Fibroblast of lung (primary cell): ENCODE data around the gene TMEM175. TPM values are rescaled to one million over a fixed set of nuclear protein-coding genes. Genes with fewer than 3 reads are reported as not detected.

Experiments used
- DNase-seq, 2 donors: peaks; one replicate each; pipeline versions ENCODE4 v3.0.0 to v3.0.0-alpha.2; 2010; ENCODE audit warnings: low read depth in 2 of 2
- H2AFZ ChIP-seq: 2 replicates; pipeline ENCODE4 v1.5.1; 2012; ENCODE audit warnings: low read length, control low read depth, inconsistent platforms
- H3K27ac ChIP-seq: 2 replicates; pipeline ENCODE4 v1.5.1; 2011; ENCODE audit warnings: low read length, control low read depth; ENCODE audit not compliant: insufficient read depth
- H3K27me3 ChIP-seq: 2 replicates; pipeline ENCODE4 v1.5.1; 2011; ENCODE audit warnings: mild to moderate bottlenecking, low read length; ENCODE audit not compliant: control insufficient read depth, insufficient read depth
- H3K36me3 ChIP-seq: 2 replicates; pipeline ENCODE4 v1.5.1; 2011; ENCODE audit warnings: low read length; ENCODE audit not compliant: control insufficient read depth, insufficient read depth
- H3K4me1 ChIP-seq: 2 replicates; pipeline ENCODE4 v1.5.1; 2011; ENCODE audit warnings: low read length; ENCODE audit not compliant: control insufficient read depth, insufficient read depth; ENCODE audit errors: extremely low read depth
- H3K4me2 ChIP-seq: 2 replicates; pipeline ENCODE4 v1.5.1; 2011; ENCODE audit warnings: low read length, control low read depth; ENCODE audit not compliant: insufficient read depth; ENCODE audit errors: extremely low read depth
- H3K4me3 ChIP-seq, 4 experiments: fragments of 200-600 bp in 1 of 4; sonication (generic) in 1 of 4; replicated peaks in 1 of 4; 2 replicates each; pipeline ENCODE4 v1.5.1; 2011 to 2016; ENCODE audit warnings: low read length in 4 of 4, low read depth in 3 of 4, mild to moderate bottlenecking in 3 of 4, control low read depth in 2 of 4, inconsistent platforms in 1 of 4, mixed read lengths in 1 of 4; ENCODE audit not compliant: insufficient read depth in 1 of 4; ENCODE audit errors: control extremely low read depth in 1 of 4
- H3K79me2 ChIP-seq: 2 replicates; pipeline ENCODE4 v1.5.1; 2012; ENCODE audit warnings: mild to moderate bottlenecking, low read length, inconsistent platforms; ENCODE audit not compliant: control insufficient read depth, insufficient read depth
- H3K9ac ChIP-seq: 2 replicates; pipeline ENCODE4 v1.5.1; 2011; ENCODE audit warnings: mild to moderate bottlenecking, low read length, control low read depth; ENCODE audit not compliant: insufficient read depth
- H3K9me3 ChIP-seq: 2 replicates; pipeline ENCODE4 v1.5.1; 2012; ENCODE audit warnings: low read depth, low read length; ENCODE audit not compliant: control insufficient read depth, insufficient read depth
- H4K20me1 ChIP-seq: 2 replicates; pipeline ENCODE4 v1.5.1; 2011; ENCODE audit warnings: low read length; ENCODE audit not compliant: control insufficient read depth, insufficient read depth; ENCODE audit errors: extremely low read depth
- EZH2 ChIP-seq: IDR thresholded peaks from 2 replicates; pipeline ENCODE4 v1.5.1; 2012; ENCODE audit warnings: low read length, control low read depth, mild to moderate bottlenecking; ENCODE audit errors: missing control alignments
- polyA plus RNA-seq, 2 donors: library from polyadenylated mRNA; depleted of rRNA in 1 of 2; stranded (reverse) in 1 of 2; unstranded in 1 of 2; fragments of >200 nt; gene quantifications; 2 replicates each; pipeline ENCODE4 v1.2.1, GENCODE V29; 2011 to 2012; ENCODE audit warnings: missing spikeins in 1 of 2
- total RNA-seq: library from RNA; depleted of rRNA; stranded (reverse); fragments of >200 nt; gene quantifications from 2 replicates; pipeline ENCODE4 v1.2.1, GENCODE V29; 2014
- TF ChIP-seq, protein P1 (sequence below), 2 donors: IDR thresholded peaks in 1 of 2; conservative IDR thresholded peaks in 1 of 2; 1 replicate in 1 of 2; 2 replicates in 1 of 2; pipeline ENCODE4 v1.5.1; 2011 to 2012; ENCODE audit warnings: low read length in 2 of 2, control low read depth in 1 of 2, inconsistent platforms in 1 of 2, low read depth in 1 of 2, mild to moderate bottlenecking in 1 of 2

TMEM175 gene
- total and polyA plus RNA-seq, 2 donors (not counting 1 experiment from before 2014, with no cell fraction given) = 16.3 to 23.9 TPM

DNA sequence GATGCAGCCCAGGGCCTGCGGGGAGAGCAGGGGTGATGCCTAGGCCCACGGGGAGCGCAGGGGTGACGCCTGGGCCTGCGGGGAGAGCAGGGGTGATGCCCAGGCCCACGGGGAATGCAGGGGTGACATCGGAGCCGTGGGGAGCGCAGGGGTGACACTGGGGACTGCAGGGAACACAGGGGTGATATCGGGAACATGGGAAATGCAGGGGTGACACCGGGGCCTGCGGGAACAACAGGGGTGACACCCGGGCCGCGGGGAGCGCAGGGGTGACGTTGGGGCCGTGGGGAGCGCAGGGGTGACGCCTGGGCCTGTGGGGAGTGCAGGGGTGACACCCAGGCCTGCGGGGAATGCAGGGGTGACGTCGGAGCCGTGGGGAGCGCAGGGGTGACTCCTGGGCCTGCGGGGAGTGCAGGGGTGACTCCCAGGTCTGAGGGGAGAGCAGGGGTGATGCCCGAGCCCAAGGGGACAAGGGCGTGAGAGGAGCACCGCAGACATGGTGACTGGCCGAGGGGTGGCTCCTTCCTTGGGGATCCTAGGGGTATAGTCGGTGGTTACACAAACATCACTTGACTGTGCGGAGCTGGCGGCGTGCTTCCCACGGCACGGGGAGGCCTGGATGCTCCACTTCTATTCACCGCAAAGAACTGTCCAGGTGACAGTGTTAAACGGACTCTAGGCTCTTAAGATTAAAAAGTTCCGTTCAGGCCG lies 38.1 kb upstream of the TMEM175 start:
- Histone ChIP-seq H3K9ac (no peak overlapping the region), H2AFZ (no peak overlapping the region), H3K9me3 (no peaks in the 10 kb centered on the region), H3K4me1 (no peaks in the 10 kb centered on the region), H4K20me1 (no peaks in the 10 kb centered on the region), H3K36me3 (peaks cover 30% of the 10 kb centered on the region), H3K27ac (no peak overlapping the region), H3K4me2 (no peak overlapping the region), H3K27me3 (no peaks in the 10 kb centered on the region), H3K4me3 (no peak overlapping the region), H3K79me2 (no peaks in the 10 kb centered on the region)
- TF ChIP-seq, protein P1, sequence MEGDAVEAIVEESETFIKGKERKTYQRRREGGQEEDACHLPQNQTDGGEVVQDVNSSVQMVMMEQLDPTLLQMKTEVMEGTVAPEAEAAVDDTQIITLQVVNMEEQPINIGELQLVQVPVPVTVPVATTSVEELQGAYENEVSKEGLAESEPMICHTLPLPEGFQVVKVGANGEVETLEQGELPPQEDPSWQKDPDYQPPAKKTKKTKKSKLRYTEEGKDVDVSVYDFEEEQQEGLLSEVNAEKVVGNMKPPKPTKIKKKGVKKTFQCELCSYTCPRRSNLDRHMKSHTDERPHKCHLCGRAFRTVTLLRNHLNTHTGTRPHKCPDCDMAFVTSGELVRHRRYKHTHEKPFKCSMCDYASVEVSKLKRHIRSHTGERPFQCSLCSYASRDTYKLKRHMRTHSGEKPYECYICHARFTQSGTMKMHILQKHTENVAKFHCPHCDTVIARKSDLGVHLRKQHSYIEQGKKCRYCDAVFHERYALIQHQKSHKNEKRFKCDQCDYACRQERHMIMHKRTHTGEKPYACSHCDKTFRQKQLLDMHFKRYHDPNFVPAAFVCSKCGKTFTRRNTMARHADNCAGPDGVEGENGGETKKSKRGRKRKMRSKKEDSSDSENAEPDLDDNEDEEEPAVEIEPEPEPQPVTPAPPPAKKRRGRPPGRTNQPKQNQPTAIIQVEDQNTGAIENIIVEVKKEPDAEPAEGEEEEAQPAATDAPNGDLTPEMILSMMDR (conservative IDR thresholded peaks at IDR 0.05 in 1 of 2, IDR thresholded peaks at IDR 0.05 in 1 of 2; ENCODE audit: low read depth in 1 of 2, low read length in 2 of 2) = no peak
- no peak for DNase-seq

GRCh38 chr4:895596-895995 lies 36.7 kb upstream of the TMEM175 start:
- H2AFZ ChIP-seq = no peak overlapping the region
- no peaks in the 10 kb centered on the region for H3K9me3 ChIP-seq
- H3K4me1 ChIP-seq = no peaks in the 10 kb centered on the region
- no peaks in the 10 kb centered on the region for H3K79me2 ChIP-seq
- H3K9ac ChIP-seq = no peak overlapping the region
- TF ChIP-seq, protein P1 (conservative IDR thresholded peaks at IDR 0.05 in 1 of 2, IDR thresholded peaks at IDR 0.05 in 1 of 2; ENCODE audit: low read depth in 1 of 2, low read length in 2 of 2) = no peak
- TF ChIP-seq EZH2 = no peak
- H3K4me2 ChIP-seq = no peak overlapping the region
- H3K36me3 ChIP-seq = peaks cover 22% of the 10 kb centered on the region
- no peaks in the 10 kb centered on the region for H4K20me1 ChIP-seq
- no peak for DNase-seq
- H3K27ac ChIP-seq = no peak overlapping the region
- no peak overlapping the region for H3K4me3 ChIP-seq
- no peaks in the 10 kb centered on the region for H3K27me3 ChIP-seq

DNA sequence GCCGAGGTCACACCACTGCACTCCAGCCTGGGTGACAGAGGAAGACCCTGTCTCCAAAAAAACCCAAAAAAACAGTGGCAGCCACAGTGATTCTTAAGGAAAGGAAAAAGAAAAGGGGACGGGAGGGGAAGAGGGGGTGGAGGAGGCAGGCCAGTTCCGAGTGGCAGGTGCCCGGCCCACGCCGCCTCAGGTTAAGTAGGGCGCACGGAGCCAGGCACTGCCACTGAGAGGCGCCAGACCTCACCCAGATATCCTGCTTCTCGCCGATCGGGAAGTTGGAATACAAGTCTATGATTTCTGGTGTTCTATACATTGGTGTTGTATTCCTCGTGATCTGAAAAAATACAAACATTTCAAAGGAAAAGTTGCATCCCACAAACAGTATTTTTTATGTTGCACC lies 36.0 kb upstream of the TMEM175 start:
- no peak overlapping the region for H3K4me3 ChIP-seq
- no peak overlapping the region for H3K27ac ChIP-seq
- no peak overlapping the region for H3K9ac ChIP-seq
- no peak overlapping the region for H3K4me2 ChIP-seq
- H3K79me2 ChIP-seq = no peaks in the 10 kb centered on the region
- no peak for DNase-seq
- no peaks in the 10 kb centered on the region for H3K4me1 ChIP-seq
- H3K36me3 ChIP-seq = peaks cover 22% of the 10 kb centered on the region
- H3K27me3 ChIP-seq = no peaks in the 10 kb centered on the region
- TF ChIP-seq EZH2 = no peak
- TF ChIP-seq, protein P1 (conservative IDR thresholded peaks at IDR 0.05 in 1 of 2, IDR thresholded peaks at IDR 0.05 in 1 of 2; ENCODE audit: low read depth in 1 of 2, low read length in 2 of 2) = no peak
- H3K9me3 ChIP-seq = no peaks in the 10 kb centered on the region
- no peak overlapping the region for H2AFZ ChIP-seq
- H4K20me1 ChIP-seq = no peaks in the 10 kb centered on the region
